ENCODE measurements around the gene KCTD17.

KCTD17 gene

GRCh38 chr22:37052386-37053309, 1.1 kb downstream of the KCTD17 start:
- TF ChIP-seq CTCF (IDR thresholded peaks at IDR 0.05; ENCODE audit: insufficient read depth, missing control alignments): no peak
- FAIRE-seq: no peak
- DNase-seq (ENCODE audit: insufficient read length, low spot score): no peak

- FAIRE-seq: no peak
- TF ChIP-seq CTCF (IDR thresholded peaks at IDR 0.05; ENCODE audit: insufficient read depth, missing control alignments): no peak
- no peak for DNase-seq (ENCODE audit: insufficient read length, low spot score)
These were observed 1.9 kb downstream of the KCTD17 start for GRCh38 chr22:37053310-37054055.

- FAIRE-seq (no peak), DNase-seq (ENCODE audit: insufficient read length, low spot score) (peak; percentile 55)
- no peak for TF ChIP-seq CTCF (IDR thresholded peaks at IDR 0.05; ENCODE audit: insufficient read depth, missing control alignments)
These were observed 2.5 kb downstream of the KCTD17 start for GRCh38 chr22:37054056-37054395.

GRCh38 chr22:37054600-37055365, 3.2 kb downstream of the KCTD17 start:
- DNase-seq (ENCODE audit: insufficient read length, low spot score): no peak
- no peak for TF ChIP-seq CTCF (IDR thresholded peaks at IDR 0.05; ENCODE audit: insufficient read depth, missing control alignments)
- FAIRE-seq: no peak

- DNase-seq (ENCODE audit: insufficient read length, low spot score): no peak
- FAIRE-seq: no peak
- TF ChIP-seq CTCF (IDR thresholded peaks at IDR 0.05; ENCODE audit: insufficient read depth, missing control alignments): no peak
These were observed 4.7 kb downstream of the KCTD17 start for GRCh38 chr22:37056246-37056645.

- DNase-seq (ENCODE audit: insufficient read length, low spot score): no peak
- no peak for TF ChIP-seq CTCF (IDR thresholded peaks at IDR 0.05; ENCODE audit: insufficient read depth, missing control alignments)
- FAIRE-seq: no peak
These were observed 5.7 kb downstream of the KCTD17 start for GRCh38 chr22:37057226-37057625.
